Measurements from ENCODE around the gene RIC3.

RIC3 gene

DNA sequence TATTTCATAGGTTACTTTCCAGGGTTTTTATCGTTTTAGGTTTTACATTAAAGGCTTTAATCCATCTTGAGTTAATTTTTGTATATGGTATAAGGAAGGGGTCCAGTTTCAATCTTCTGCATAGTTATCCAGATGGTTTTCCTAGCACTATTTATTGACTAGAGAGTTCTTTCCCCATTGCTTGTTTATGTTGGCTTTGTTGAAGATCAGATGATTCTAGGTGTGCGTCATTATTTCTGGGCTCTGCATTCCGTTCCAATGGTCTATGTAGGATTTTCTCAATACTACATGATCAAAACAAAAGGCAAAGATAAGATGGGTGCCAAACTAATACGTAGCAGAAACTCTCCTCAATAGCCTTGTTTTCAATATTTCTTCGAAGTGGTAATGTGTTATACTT is 14.3 kb upstream of the RIC3 start:
- H3K4me1 ChIP-seq (ENCODE audit: control insufficient read depth, low read length): no peaks in the 10 kb centered on the region
- no peaks in the 10 kb centered on the region for H3K9me2 ChIP-seq (replicated peaks; ENCODE audit: control insufficient read depth, low read length)
- no peaks in the 10 kb centered on the region for H4K20me1 ChIP-seq (ENCODE audit: control insufficient read depth, insufficient read depth, low read depth, low read length)
- no peaks in the 10 kb centered on the region for H3K9me3 ChIP-seq (ENCODE audit: control insufficient read depth, insufficient read depth, low read length)
- H3K27me3 ChIP-seq (ENCODE audit: control insufficient read depth, low read length): no peaks in the 10 kb centered on the region
- H3K27ac ChIP-seq (ENCODE audit: low read depth, low read length): no peak overlapping the region
- TF ChIP-seq, protein P1, sequence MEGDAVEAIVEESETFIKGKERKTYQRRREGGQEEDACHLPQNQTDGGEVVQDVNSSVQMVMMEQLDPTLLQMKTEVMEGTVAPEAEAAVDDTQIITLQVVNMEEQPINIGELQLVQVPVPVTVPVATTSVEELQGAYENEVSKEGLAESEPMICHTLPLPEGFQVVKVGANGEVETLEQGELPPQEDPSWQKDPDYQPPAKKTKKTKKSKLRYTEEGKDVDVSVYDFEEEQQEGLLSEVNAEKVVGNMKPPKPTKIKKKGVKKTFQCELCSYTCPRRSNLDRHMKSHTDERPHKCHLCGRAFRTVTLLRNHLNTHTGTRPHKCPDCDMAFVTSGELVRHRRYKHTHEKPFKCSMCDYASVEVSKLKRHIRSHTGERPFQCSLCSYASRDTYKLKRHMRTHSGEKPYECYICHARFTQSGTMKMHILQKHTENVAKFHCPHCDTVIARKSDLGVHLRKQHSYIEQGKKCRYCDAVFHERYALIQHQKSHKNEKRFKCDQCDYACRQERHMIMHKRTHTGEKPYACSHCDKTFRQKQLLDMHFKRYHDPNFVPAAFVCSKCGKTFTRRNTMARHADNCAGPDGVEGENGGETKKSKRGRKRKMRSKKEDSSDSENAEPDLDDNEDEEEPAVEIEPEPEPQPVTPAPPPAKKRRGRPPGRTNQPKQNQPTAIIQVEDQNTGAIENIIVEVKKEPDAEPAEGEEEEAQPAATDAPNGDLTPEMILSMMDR (IDR thresholded peaks at IDR 0.05; ENCODE audit: low read depth, low read length, poor library complexity, severe bottlenecking): no peak
- no peak for TF ChIP-seq EZH2phosphoT487 (IDR thresholded peaks at IDR 0.05; ENCODE audit: borderline replicate concordance, low read length)
- H3K4me3 ChIP-seq (ENCODE audit: low read length): no peak overlapping the region
- H3F3A ChIP-seq (ENCODE audit: control insufficient read depth, insufficient read depth): no peaks in the 10 kb centered on the region
- no peaks in the 10 kb centered on the region for H3K36me3 ChIP-seq (ENCODE audit: control insufficient read depth, low read length)
- H3K79me2 ChIP-seq (ENCODE audit: control insufficient read depth, low read length): no peaks in the 10 kb centered on the region
- no peak overlapping the region for H3K4me2 ChIP-seq (ENCODE audit: low read length)

DNA sequence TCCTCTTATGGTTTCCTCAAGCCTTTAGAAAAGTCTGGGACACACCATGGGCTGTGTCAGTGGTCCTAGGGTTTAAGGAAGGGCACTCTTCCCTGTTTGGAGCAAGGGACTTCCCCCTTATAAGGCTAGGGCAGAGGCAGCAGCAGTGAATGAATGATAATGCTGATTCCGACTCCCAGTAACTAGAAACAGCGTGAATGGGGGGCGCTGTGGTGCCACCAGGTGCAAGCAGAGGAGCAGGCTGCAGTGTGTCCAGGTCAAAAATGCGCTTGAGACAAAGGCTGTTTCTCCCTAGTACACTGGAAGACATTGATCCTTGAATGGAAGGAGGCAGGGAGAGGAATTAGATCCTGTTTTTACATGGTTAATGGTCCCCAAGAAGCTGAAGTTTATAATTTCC is 11.6 kb upstream of the RIC3 start:
- no peak for TF ChIP-seq EZH2phosphoT487 (IDR thresholded peaks at IDR 0.05; ENCODE audit: borderline replicate concordance, low read length)
- TF ChIP-seq, protein P1 (IDR thresholded peaks at IDR 0.05; ENCODE audit: low read depth, low read length, poor library complexity, severe bottlenecking): no peak
- Histone ChIP-seq H3K79me2 (ENCODE audit: control insufficient read depth, low read length) (no peaks in the 10 kb centered on the region), H3K27me3 (ENCODE audit: control insufficient read depth, low read length) (no peaks in the 10 kb centered on the region), H3K36me3 (ENCODE audit: control insufficient read depth, low read length) (no peaks in the 10 kb centered on the region), H3K9me2 (replicated peaks; ENCODE audit: control insufficient read depth, low read length) (no peaks in the 10 kb centered on the region), H4K20me1 (ENCODE audit: control insufficient read depth, insufficient read depth, low read depth, low read length) (no peaks in the 10 kb centered on the region), H3K4me1 (ENCODE audit: control insufficient read depth, low read length) (no peaks in the 10 kb centered on the region), H3K9me3 (ENCODE audit: control insufficient read depth, insufficient read depth, low read length) (no peaks in the 10 kb centered on the region), H3K4me3 (ENCODE audit: low read length) (no peak overlapping the region), H3K27ac (ENCODE audit: low read depth, low read length) (no peak overlapping the region), H3F3A (ENCODE audit: control insufficient read depth, insufficient read depth) (no peaks in the 10 kb centered on the region), H3K4me2 (ENCODE audit: low read length) (no peak overlapping the region)

DNA sequence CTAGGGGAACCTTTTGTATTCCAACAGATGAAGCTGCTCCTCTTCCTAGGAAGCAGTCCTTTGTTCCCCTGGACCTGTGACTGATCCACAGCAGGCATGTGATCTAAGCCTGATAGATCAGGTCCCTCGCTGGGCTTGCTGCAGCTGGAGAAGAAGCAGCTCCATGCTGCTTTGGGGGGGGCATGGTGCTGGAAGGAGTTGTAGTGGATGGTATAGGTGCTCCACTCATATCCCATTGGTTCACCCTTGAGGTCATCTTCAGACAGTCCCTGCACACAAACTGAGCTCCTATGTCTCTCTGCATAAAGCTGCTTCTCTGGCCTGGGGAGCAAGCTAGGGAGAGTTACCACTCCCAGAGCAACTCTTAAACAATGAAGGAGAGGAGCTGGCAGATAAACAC is 9.5 kb upstream of the RIC3 start:
- no peaks in the 10 kb centered on the region for H3K9me2 ChIP-seq (replicated peaks; ENCODE audit: control insufficient read depth, low read length)
- H3K36me3 ChIP-seq (ENCODE audit: control insufficient read depth, low read length): no peaks in the 10 kb centered on the region
- H3F3A ChIP-seq (ENCODE audit: control insufficient read depth, insufficient read depth): no peaks in the 10 kb centered on the region
- H3K79me2 ChIP-seq (ENCODE audit: control insufficient read depth, low read length): no peaks in the 10 kb centered on the region
- H3K9me3 ChIP-seq (ENCODE audit: control insufficient read depth, insufficient read depth, low read length): no peaks in the 10 kb centered on the region
- H3K4me1 ChIP-seq (ENCODE audit: control insufficient read depth, low read length): no peaks in the 10 kb centered on the region
- H3K4me3 ChIP-seq (ENCODE audit: low read length): no peak overlapping the region
- no peak overlapping the region for H3K4me2 ChIP-seq (ENCODE audit: low read length)
- TF ChIP-seq EZH2phosphoT487 (IDR thresholded peaks at IDR 0.05; ENCODE audit: borderline replicate concordance, low read length): no peak
- TF ChIP-seq, protein P1 (IDR thresholded peaks at IDR 0.05; ENCODE audit: low read depth, low read length, poor library complexity, severe bottlenecking): no peak
- no peaks in the 10 kb centered on the region for H3K27me3 ChIP-seq (ENCODE audit: control insufficient read depth, low read length)
- no peak overlapping the region for H3K27ac ChIP-seq (ENCODE audit: low read depth, low read length)
- no peaks in the 10 kb centered on the region for H4K20me1 ChIP-seq (ENCODE audit: control insufficient read depth, insufficient read depth, low read depth, low read length)

DNA sequence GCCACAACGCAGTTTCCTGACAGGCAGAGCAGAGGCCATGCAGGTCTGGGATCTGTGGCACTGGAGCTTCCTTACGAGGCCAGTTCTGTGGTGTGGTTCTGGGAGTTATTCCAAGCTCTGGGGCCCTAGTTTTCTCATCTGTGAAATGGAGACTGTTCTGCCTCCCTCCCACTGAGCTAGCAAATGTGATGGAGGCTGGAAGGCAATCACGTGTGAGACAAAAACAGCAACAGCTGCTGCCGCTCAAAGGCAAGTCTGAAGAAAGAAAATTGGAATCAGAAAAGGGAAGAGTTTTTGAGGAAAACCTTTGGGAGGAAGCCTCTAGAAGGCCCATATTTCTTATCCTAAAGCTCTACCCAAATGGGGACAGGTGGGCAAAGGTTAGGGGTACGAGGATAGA is 8.3 kb upstream of the RIC3 start:
- H4K20me1 ChIP-seq (ENCODE audit: control insufficient read depth, insufficient read depth, low read depth, low read length): no peaks in the 10 kb centered on the region
- no peaks in the 10 kb centered on the region for H3K4me1 ChIP-seq (ENCODE audit: control insufficient read depth, low read length)
- H3K27ac ChIP-seq (ENCODE audit: low read depth, low read length): no peak overlapping the region
- no peaks in the 10 kb centered on the region for H3K9me2 ChIP-seq (replicated peaks; ENCODE audit: control insufficient read depth, low read length)
- no peaks in the 10 kb centered on the region for H3K27me3 ChIP-seq (ENCODE audit: control insufficient read depth, low read length)
- TF ChIP-seq, protein P1 (IDR thresholded peaks at IDR 0.05; ENCODE audit: low read depth, low read length, poor library complexity, severe bottlenecking): no peak
- no peak for TF ChIP-seq EZH2phosphoT487 (IDR thresholded peaks at IDR 0.05; ENCODE audit: borderline replicate concordance, low read length)
- H3K4me3 ChIP-seq (ENCODE audit: low read length): no peak overlapping the region
- H3K36me3 ChIP-seq (ENCODE audit: control insufficient read depth, low read length): no peaks in the 10 kb centered on the region
- H3K4me2 ChIP-seq (ENCODE audit: low read length): no peak overlapping the region
- H3K9me3 ChIP-seq (ENCODE audit: control insufficient read depth, insufficient read depth, low read length): no peaks in the 10 kb centered on the region
- H3F3A ChIP-seq (ENCODE audit: control insufficient read depth, insufficient read depth): no peaks in the 10 kb centered on the region
- H3K79me2 ChIP-seq (ENCODE audit: control insufficient read depth, low read length): no peaks in the 10 kb centered on the region

Data from DOHH2 (cell line).